ENCODE data around the gene FHL5. TPM values are rescaled to one million over a fixed set of nuclear protein-coding genes. Genes with fewer than 3 reads are reported as not detected.
A peak's percentile ranks its signal among the peaks of the same experiment; 100 is the strongest.

FHL5 gene
- total and polyA plus RNA-seq, 2 experiments from 2014 or later, result not detected

DNA sequence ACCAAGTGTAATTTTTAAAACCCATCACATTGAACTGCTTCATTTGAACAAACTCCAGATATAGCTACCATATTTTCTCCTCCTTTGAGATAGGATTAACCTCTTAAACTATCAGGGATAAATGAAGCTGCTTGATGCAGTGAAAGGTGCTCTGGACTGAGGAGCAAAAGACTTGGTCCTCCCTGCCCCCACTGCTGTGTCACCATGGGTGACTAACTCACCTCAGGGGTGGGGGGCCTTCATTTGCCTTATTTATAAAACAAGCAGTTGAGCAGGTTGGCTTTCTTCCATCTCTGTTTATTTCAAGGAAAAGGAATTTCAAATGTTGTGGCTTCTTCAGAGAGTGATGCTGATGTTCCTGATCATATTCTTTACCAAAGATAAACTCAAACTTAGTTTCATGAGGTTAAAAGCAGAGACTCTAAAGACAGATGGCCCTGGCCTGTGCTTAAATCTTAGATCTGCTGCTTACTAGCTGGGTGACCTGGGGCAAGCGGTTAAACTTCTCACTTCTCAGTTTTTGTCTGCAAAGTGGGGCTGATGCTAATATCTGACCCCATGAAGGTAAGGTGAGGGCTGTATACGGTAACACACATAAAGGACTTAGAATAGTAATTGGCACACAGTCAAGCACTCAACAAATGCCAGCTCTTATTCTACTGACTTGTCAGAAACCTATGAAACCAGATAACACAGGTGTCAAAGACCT lies 50.5 kb downstream of the FHL5 start:
- H3K36me3 Mint-ChIP-seq (ENCODE audit: low read depth), result no peaks in the 10 kb centered on the region
- no peaks in the 10 kb centered on the region for H3K79me2 ChIP-seq (replicated peaks; ENCODE audit: insufficient read depth)
- H2AFZ ChIP-seq, result 0 out of 2 replicates have a peak overlapping the region, but pooled peaks have one; percentile 67
- H3K27ac Mint-ChIP-seq, result no peak overlapping the region
- H3K4me1 Mint-ChIP-seq, result peaks cover 9% of the 10 kb centered on the region
- H3K4me3 Mint-ChIP-seq, result no peak overlapping the region
- no peak overlapping the region for H3K27ac ChIP-seq (ENCODE audit: low read depth)
- peak; percentile 46; the same call in 2 of the 3 replicates for ATAC-seq
- DNase-seq (ENCODE audit: low spot score), result peak; percentile 4
- no peaks in the 10 kb centered on the region for H4K20me1 ChIP-seq (replicated peaks; ENCODE audit: insufficient read depth)
- H3K9me3 Mint-ChIP-seq, result no peaks in the 10 kb centered on the region
- TF ChIP-seq CREB1 (CRISPR knock-in tag; IDR thresholded peaks at IDR 0.05; ENCODE audit: low read depth), result no peak
- 0 out of 2 replicates have a peak, but pooled peaks cover 5% of the 10 kb centered on the region for H3K4me1 ChIP-seq (ENCODE audit: insufficient read depth)
- H3K4me3 ChIP-seq, result no peak overlapping the region
- H3F3A ChIP-seq (replicated peaks; ENCODE audit: low read depth), result no peaks in the 10 kb centered on the region
- H3K27me3 Mint-ChIP-seq (ENCODE audit: insufficient read depth, low read depth, poor library complexity), result no peaks in the 10 kb centered on the region
- H3K36me3 ChIP-seq (ENCODE audit: insufficient read depth), result no peaks in the 10 kb centered on the region
- no peak overlapping the region for H3K4me2 ChIP-seq
- H3K27me3 ChIP-seq (ENCODE audit: insufficient read depth), result no peaks in the 10 kb centered on the region
- H3K9me2 ChIP-seq (ENCODE audit: insufficient read depth), result no peaks in the 10 kb centered on the region

DNA sequence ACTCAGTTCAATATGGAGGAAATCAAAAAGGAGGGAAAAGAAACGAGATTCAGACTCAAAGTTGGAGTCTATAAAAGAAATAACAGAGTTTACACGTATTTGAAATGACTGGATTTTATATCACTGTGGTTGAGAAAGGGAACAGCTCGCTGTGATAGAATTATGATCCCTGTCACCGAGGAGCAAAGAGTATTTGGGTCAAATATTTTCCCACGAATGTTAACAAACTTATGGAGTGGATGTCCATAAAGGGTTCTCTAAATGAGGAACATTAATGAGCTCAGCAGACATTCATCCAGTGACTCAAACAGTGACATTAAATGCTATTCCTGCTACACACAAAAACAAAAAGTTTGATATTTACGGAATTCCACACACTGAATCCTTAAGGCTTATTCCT lies 57.9 kb downstream of the FHL5 start:
- Histone ChIP-seq H3K9me2 (ENCODE audit: insufficient read depth) (no peaks in the 10 kb centered on the region), H2AFZ (no peak overlapping the region), H3K27ac (ENCODE audit: low read depth) (no peak overlapping the region), H3K4me2 (no peak overlapping the region), H3K27me3 (ENCODE audit: insufficient read depth) (no peaks in the 10 kb centered on the region), H3F3A (replicated peaks; ENCODE audit: low read depth) (no peaks in the 10 kb centered on the region), H4K20me1 (replicated peaks; ENCODE audit: insufficient read depth) (no peaks in the 10 kb centered on the region), H3K36me3 (ENCODE audit: insufficient read depth) (no peaks in the 10 kb centered on the region), H3K4me3 (no peak overlapping the region), H3K4me1 (ENCODE audit: insufficient read depth) (no peaks in the 10 kb centered on the region), H3K79me2 (replicated peaks; ENCODE audit: insufficient read depth) (no peaks in the 10 kb centered on the region)
- no peak for ATAC-seq
- Mint-ChIP-seq H3K27ac (no peak overlapping the region), H3K9me3 (no peaks in the 10 kb centered on the region), H3K4me3 (no peak overlapping the region), H3K36me3 (ENCODE audit: low read depth) (no peaks in the 10 kb centered on the region), H3K4me1 (no peaks in the 10 kb centered on the region), H3K27me3 (ENCODE audit: insufficient read depth, low read depth, poor library complexity) (no peaks in the 10 kb centered on the region)
- no peak for DNase-seq (ENCODE audit: low spot score)
- TF ChIP-seq JUNB (IDR thresholded peaks at IDR 0.05; ENCODE audit: unreplicated experiment), result no peak
- no peak for TF ChIP-seq EZH2 (IDR thresholded peaks at IDR 0.05; ENCODE audit: low read depth, unreplicated experiment)
- no peak for TF ChIP-seq ZNF331 (CRISPR knock-in tag; IDR thresholded peaks at IDR 0.05; ENCODE audit: low read depth)
- TF ChIP-seq, protein P1, sequence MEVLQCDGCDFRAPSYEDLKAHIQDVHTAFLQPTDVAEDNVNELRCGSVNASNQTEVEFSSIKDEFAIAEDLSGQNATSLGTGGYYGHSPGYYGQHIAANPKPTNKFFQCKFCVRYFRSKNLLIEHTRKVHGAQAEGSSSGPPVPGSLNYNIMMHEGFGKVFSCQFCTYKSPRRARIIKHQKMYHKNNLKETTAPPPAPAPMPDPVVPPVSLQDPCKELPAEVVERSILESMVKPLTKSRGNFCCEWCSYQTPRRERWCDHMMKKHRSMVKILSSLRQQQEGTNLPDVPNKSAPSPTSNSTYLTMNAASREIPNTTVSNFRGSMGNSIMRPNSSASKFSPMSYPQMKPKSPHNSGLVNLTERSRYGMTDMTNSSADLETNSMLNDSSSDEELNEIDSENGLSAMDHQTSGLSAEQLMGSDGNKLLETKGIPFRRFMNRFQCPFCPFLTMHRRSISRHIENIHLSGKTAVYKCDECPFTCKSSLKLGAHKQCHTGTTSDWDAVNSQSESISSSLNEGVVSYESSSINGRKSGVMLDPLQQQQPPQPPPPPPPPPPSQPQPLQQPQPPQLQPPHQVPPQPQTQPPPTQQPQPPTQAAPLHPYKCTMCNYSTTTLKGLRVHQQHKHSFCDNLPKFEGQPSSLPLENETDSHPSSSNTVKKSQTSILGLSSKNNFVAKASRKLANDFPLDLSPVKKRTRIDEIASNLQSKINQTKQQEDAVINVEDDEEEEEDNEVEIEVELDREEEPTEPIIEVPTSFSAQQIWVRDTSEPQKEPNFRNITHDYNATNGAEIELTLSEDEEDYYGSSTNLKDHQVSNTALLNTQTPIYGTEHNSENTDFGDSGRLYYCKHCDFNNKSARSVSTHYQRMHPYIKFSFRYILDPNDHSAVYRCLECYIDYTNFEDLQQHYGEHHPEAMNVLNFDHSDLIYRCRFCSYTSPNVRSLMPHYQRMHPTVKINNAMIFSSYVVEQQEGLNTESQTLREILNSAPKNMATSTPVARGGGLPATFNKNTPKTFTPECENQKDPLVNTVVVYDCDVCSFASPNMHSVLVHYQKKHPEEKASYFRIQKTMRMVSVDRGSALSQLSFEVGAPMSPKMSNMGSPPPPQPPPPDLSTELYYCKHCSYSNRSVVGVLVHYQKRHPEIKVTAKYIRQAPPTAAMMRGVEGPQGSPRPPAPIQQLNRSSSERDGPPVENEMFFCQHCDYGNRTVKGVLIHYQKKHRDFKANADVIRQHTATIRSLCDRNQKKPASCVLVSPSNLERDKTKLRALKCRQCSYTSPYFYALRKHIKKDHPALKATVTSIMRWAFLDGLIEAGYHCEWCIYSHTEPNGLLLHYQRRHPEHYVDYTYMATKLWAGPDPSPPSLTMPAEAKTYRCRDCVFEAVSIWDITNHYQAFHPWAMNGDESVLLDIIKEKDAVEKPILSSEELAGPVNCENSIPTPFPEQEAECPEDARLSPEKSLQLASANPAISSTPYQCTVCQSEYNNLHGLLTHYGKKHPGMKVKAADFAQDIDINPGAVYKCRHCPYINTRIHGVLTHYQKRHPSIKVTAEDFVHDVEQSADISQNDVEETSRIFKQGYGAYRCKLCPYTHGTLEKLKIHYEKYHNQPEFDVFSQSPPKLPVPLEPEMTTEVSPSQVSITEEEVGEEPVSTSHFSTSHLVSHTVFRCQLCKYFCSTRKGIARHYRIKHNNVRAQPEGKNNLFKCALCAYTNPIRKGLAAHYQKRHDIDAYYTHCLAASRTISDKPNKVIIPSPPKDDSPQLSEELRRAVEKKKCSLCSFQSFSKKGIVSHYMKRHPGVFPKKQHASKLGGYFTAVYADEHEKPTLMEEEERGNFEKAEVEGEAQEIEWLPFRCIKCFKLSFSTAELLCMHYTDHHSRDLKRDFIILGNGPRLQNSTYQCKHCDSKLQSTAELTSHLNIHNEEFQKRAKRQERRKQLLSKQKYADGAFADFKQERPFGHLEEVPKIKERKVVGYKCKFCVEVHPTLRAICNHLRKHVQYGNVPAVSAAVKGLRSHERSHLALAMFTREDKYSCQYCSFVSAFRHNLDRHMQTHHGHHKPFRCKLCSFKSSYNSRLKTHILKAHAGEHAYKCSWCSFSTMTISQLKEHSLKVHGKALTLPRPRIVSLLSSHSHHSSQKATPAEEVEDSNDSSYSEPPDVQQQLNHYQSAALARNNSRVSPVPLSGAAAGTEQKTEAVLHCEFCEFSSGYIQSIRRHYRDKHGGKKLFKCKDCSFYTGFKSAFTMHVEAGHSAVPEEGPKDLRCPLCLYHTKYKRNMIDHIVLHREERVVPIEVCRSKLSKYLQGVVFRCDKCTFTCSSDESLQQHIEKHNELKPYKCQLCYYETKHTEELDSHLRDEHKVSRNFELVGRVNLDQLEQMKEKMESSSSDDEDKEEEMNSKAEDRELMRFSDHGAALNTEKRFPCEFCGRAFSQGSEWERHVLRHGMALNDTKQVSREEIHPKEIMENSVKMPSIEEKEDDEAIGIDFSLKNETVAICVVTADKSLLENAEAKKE (CRISPR knock-in tag; IDR thresholded peaks at IDR 0.05), result no peak
- no peak for TF ChIP-seq CREB1 (CRISPR knock-in tag; IDR thresholded peaks at IDR 0.05; ENCODE audit: low read depth)
- TF ChIP-seq NANOG (IDR thresholded peaks at IDR 0.05; ENCODE audit: borderline replicate concordance), result no peak
- TF ChIP-seq, protein P2, sequence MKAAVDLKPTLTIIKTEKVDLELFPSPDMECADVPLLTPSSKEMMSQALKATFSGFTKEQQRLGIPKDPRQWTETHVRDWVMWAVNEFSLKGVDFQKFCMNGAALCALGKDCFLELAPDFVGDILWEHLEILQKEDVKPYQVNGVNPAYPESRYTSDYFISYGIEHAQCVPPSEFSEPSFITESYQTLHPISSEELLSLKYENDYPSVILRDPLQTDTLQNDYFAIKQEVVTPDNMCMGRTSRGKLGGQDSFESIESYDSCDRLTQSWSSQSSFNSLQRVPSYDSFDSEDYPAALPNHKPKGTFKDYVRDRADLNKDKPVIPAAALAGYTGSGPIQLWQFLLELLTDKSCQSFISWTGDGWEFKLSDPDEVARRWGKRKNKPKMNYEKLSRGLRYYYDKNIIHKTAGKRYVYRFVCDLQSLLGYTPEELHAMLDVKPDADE (IDR thresholded peaks at IDR 0.05), result no peak
- TF ChIP-seq STAT1 (IDR thresholded peaks at IDR 0.05; ENCODE audit: unreplicated experiment), result no peak
- TF ChIP-seq, protein P3, sequence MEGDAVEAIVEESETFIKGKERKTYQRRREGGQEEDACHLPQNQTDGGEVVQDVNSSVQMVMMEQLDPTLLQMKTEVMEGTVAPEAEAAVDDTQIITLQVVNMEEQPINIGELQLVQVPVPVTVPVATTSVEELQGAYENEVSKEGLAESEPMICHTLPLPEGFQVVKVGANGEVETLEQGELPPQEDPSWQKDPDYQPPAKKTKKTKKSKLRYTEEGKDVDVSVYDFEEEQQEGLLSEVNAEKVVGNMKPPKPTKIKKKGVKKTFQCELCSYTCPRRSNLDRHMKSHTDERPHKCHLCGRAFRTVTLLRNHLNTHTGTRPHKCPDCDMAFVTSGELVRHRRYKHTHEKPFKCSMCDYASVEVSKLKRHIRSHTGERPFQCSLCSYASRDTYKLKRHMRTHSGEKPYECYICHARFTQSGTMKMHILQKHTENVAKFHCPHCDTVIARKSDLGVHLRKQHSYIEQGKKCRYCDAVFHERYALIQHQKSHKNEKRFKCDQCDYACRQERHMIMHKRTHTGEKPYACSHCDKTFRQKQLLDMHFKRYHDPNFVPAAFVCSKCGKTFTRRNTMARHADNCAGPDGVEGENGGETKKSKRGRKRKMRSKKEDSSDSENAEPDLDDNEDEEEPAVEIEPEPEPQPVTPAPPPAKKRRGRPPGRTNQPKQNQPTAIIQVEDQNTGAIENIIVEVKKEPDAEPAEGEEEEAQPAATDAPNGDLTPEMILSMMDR (conservative IDR thresholded peaks at IDR 0.05; ENCODE audit: low read depth in 2 of 2), result no peak
- TF ChIP-seq EZH2phosphoT487 (IDR thresholded peaks at IDR 0.05; ENCODE audit: unreplicated experiment), result no peak

Data from GM23338 (cell line).